Activated T-helper 17 cell treated with anti-CD3 and anti-CD28 coated beads, Interleukin-2, amount 50 U/mL, for 72 hours (primary cell): Measurements from ENCODE around the gene NCKAP5. TPM values are rescaled to one million over a fixed set of nuclear protein-coding genes. Genes with fewer than 3 reads are reported as not detected.

ENCODE experiments used
- ATAC-seq: fragments of 150-1000 bp; cut with Tn5 transposase; replicated peaks from 2 replicates; pipeline ENCODE4 v1.10.0; 2021; ENCODE audit warnings: mild to moderate bottlenecking, moderate library complexity
- H3K27ac Mint-ChIP-seq: one replicate; pipeline ENCODE4 v1.8.0; 2022; ENCODE audit warnings: mixed read lengths
- H3K27me3 Mint-ChIP-seq: one replicate; pipeline ENCODE4 v1.8.0; 2022; ENCODE audit warnings: mixed read lengths
- H3K36me3 Mint-ChIP-seq: one replicate; pipeline ENCODE4 v1.8.0; 2022; ENCODE audit warnings: low read depth, mild to moderate bottlenecking, mixed read lengths
- H3K4me1 Mint-ChIP-seq: one replicate; pipeline ENCODE4 v1.8.0; 2022; ENCODE audit warnings: mixed read lengths
- H3K4me3 Mint-ChIP-seq: one replicate; pipeline ENCODE4 v1.8.0; 2022; ENCODE audit warnings: mild to moderate bottlenecking, mixed read lengths
- H3K9me3 Mint-ChIP-seq: one replicate; pipeline ENCODE4 v1.8.0; 2022; ENCODE audit warnings: mixed read lengths
- total RNA-seq, 2 donors: library from RNA; stranded (reverse); gene quantifications; one replicate each; pipeline ENCODE4 v1.2.3, GENCODE V29; 2022

Gene NCKAP5
- total RNA-seq, 2 donors from 2014 or later, result not detected

DNA sequence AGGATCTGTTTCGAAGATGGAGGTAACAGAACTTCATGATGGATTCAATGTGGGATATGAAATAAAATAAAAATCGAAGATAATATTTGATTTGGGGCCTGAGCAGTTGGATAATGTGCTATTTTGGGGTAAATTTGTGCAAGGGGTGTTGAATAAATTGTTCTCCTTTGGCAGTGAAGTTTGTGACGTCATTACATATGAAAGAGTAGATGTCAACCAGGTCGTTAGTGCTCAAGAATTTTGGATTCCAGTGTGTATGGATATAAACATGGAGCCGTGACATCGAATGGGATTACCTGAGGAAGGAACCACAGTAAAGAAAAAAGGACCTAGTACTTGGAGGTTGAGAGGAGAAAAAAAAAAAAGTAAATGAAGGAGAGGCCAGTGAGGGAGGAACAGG is 253.0 kb downstream of the NCKAP5 start:
- H3K4me3 Mint-ChIP-seq, result no peak overlapping the region
- ATAC-seq, result no peak
- H3K9me3 Mint-ChIP-seq, result peaks cover 8% of the 10 kb centered on the region
- H3K36me3 Mint-ChIP-seq, result no peaks in the 10 kb centered on the region
- H3K27me3 Mint-ChIP-seq, result peaks cover 3% of the 10 kb centered on the region
- no peaks in the 10 kb centered on the region for H3K4me1 Mint-ChIP-seq
- no peak overlapping the region for H3K27ac Mint-ChIP-seq

DNA sequence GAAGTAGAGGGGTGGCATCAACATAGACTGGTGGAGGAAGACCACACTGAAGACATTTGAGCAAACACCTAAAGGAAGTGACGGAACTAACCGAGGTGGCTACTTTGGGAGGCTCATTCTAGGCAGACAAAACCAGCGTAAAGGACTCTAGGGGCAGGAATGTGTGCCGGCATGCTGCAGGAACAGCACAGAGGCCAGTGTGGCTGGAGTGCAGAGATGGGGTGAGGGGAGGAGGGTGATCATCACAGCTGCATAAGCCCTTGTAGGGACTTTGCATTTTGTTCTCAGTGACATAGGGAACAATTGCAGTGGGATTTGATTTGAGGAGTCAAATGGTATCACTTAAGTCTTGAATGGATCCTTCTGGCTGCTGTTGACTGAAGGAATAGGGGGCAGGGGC is 253.5 kb downstream of the NCKAP5 start:
- Mint-ChIP-seq H3K4me3 (no peak overlapping the region), H3K4me1 (no peaks in the 10 kb centered on the region), H3K9me3 (peaks cover 11% of the 10 kb centered on the region), H3K36me3 (no peaks in the 10 kb centered on the region), H3K27ac (no peak overlapping the region), H3K27me3 (peaks cover 3% of the 10 kb centered on the region)
- no peak for ATAC-seq

GRCh38 chr2:133312038-133312729 is 256.1 kb downstream of the NCKAP5 start:
- Mint-ChIP-seq H3K36me3 (no peaks in the 10 kb centered on the region), H3K27me3 (peaks cover 3% of the 10 kb centered on the region), H3K4me1 (no peaks in the 10 kb centered on the region), H3K27ac (no peak overlapping the region), H3K4me3 (no peak overlapping the region), H3K9me3 (peaks cover 13% of the 10 kb centered on the region)
- no peak for ATAC-seq

DNA sequence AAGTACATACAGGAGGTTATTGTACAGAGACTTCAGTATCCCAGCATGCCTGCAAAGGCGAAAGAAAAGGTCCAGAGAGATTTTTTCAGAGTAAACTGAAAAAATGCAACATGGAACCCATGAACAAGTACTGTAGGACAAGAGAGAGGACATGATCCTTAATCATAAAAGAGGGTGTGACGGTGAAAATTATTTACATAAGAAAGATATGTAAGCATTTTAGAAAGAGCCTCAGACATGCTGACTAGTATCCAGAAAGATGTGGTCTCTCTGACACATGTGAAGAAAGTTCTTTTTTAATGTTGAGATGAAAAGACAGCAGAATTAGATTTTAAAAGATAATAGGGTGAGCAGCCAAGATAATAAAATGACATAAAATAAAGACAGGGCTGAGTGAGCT is 262.0 kb downstream of the NCKAP5 start:
- H3K9me3 Mint-ChIP-seq, result peaks cover 9% of the 10 kb centered on the region
- no peak overlapping the region for H3K4me3 Mint-ChIP-seq
- ATAC-seq, result no peak
- no peaks in the 10 kb centered on the region for H3K27me3 Mint-ChIP-seq
- H3K4me1 Mint-ChIP-seq, result no peaks in the 10 kb centered on the region
- no peak overlapping the region for H3K27ac Mint-ChIP-seq
- no peaks in the 10 kb centered on the region for H3K36me3 Mint-ChIP-seq

DNA sequence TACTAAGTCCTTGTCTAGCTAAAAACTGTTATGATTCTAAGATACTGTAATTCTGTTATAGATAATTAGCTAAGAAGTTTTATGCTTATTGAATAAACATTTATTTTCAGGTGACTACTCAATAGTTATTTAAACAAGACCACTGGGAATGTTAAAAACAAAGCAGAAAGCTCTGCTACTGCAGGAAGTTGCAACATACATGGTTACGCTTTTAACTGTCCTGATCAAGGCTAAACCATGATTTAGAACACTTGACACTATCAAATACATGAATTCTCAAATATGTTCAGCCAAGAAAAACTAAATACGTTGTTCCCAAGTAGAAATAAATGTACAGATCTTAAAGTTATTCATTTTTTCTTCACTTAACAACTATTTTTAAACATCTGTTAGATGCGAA is 263.9 kb downstream of the NCKAP5 start:
- H3K27ac Mint-ChIP-seq, result no peak overlapping the region
- no peaks in the 10 kb centered on the region for H3K4me1 Mint-ChIP-seq
- H3K4me3 Mint-ChIP-seq, result no peak overlapping the region
- peaks cover 3% of the 10 kb centered on the region for H3K9me3 Mint-ChIP-seq
- H3K36me3 Mint-ChIP-seq, result no peaks in the 10 kb centered on the region
- no peaks in the 10 kb centered on the region for H3K27me3 Mint-ChIP-seq
- ATAC-seq, result no peak

- no peak for ATAC-seq
- Mint-ChIP-seq H3K4me1 (no peaks in the 10 kb centered on the region), H3K36me3 (no peaks in the 10 kb centered on the region), H3K9me3 (peaks cover 3% of the 10 kb centered on the region), H3K27me3 (no peaks in the 10 kb centered on the region), H3K4me3 (no peak overlapping the region), H3K27ac (no peak overlapping the region)
Measured at GRCh38 chr2:133303150-133303549, 265.1 kb downstream of the NCKAP5 start.

GRCh38 chr2:133296401-133296800 is 271.9 kb downstream of the NCKAP5 start:
- H3K27me3 Mint-ChIP-seq, result no peaks in the 10 kb centered on the region
- no peak for ATAC-seq
- no peak overlapping the region for H3K27ac Mint-ChIP-seq
- no peaks in the 10 kb centered on the region for H3K9me3 Mint-ChIP-seq
- no peaks in the 10 kb centered on the region for H3K36me3 Mint-ChIP-seq
- H3K4me1 Mint-ChIP-seq, result no peaks in the 10 kb centered on the region
- H3K4me3 Mint-ChIP-seq, result no peak overlapping the region

- H3K4me3 Mint-ChIP-seq, result no peak overlapping the region
- H3K36me3 Mint-ChIP-seq, result no peaks in the 10 kb centered on the region
- peaks cover 4% of the 10 kb centered on the region for H3K9me3 Mint-ChIP-seq
- no peaks in the 10 kb centered on the region for H3K4me1 Mint-ChIP-seq
- no peaks in the 10 kb centered on the region for H3K27me3 Mint-ChIP-seq
- H3K27ac Mint-ChIP-seq, result no peak overlapping the region
- no peak for ATAC-seq
Measured at GRCh38 chr2:133293544-133294353, 274.5 kb downstream of the NCKAP5 start.

GRCh38 chr2:133292259-133292658 is 276.0 kb downstream of the NCKAP5 start:
- peaks cover 4% of the 10 kb centered on the region for H3K9me3 Mint-ChIP-seq
- no peaks in the 10 kb centered on the region for H3K27me3 Mint-ChIP-seq
- H3K27ac Mint-ChIP-seq, result no peak overlapping the region
- no peaks in the 10 kb centered on the region for H3K4me1 Mint-ChIP-seq
- no peak for ATAC-seq
- H3K4me3 Mint-ChIP-seq, result no peak overlapping the region
- no peaks in the 10 kb centered on the region for H3K36me3 Mint-ChIP-seq

- no peak overlapping the region for H3K4me3 Mint-ChIP-seq
- peaks cover 4% of the 10 kb centered on the region for H3K9me3 Mint-ChIP-seq
- H3K36me3 Mint-ChIP-seq, result no peaks in the 10 kb centered on the region
- H3K27me3 Mint-ChIP-seq, result peaks cover 3% of the 10 kb centered on the region
- no peak for ATAC-seq
- no peak overlapping the region for H3K27ac Mint-ChIP-seq
- no peaks in the 10 kb centered on the region for H3K4me1 Mint-ChIP-seq
Measured at GRCh38 chr2:133287709-133288108, 280.6 kb downstream of the NCKAP5 start.

DNA sequence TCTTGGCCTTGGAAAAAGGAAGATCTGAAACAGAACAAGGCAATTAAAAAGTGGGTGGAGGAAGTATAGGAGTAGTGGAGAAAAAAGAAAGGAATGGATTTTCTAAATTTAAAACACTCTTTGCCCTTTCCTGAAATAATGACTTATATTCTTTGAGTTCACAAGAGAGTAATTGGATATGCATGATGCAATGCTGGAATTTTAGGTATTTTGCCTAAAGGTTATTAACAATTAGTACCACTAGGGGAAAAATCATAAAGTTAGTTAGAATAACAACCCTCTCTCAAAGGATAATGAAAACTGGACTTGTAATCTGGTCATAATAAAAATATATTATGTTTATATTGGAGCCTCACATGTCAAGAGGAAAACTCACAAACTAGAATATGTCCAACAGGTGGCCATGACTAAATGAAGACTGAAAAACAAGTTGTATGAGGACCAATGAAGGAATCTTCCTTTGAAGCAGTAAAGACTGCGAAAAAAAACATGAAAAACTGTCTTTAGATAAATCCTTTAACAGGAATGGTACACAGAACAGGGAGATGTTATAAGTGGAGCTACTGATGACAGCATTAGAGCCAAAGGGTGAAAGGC is 281.8 kb downstream of the NCKAP5 start:
- no peak overlapping the region for H3K27ac Mint-ChIP-seq
- peaks cover 4% of the 10 kb centered on the region for H3K9me3 Mint-ChIP-seq
- no peak for ATAC-seq
- no peak overlapping the region for H3K4me3 Mint-ChIP-seq
- H3K4me1 Mint-ChIP-seq, result no peaks in the 10 kb centered on the region
- peaks cover 3% of the 10 kb centered on the region for H3K27me3 Mint-ChIP-seq
- no peaks in the 10 kb centered on the region for H3K36me3 Mint-ChIP-seq

- no peak overlapping the region for H3K27ac Mint-ChIP-seq
- no peaks in the 10 kb centered on the region for H3K27me3 Mint-ChIP-seq
- H3K4me1 Mint-ChIP-seq, result no peaks in the 10 kb centered on the region
- ATAC-seq, result no peak
- no peak overlapping the region for H3K4me3 Mint-ChIP-seq
- no peaks in the 10 kb centered on the region for H3K36me3 Mint-ChIP-seq
- peaks cover 3% of the 10 kb centered on the region for H3K9me3 Mint-ChIP-seq
Measured at GRCh38 chr2:133273031-133273430, 295.2 kb downstream of the NCKAP5 start.

DNA sequence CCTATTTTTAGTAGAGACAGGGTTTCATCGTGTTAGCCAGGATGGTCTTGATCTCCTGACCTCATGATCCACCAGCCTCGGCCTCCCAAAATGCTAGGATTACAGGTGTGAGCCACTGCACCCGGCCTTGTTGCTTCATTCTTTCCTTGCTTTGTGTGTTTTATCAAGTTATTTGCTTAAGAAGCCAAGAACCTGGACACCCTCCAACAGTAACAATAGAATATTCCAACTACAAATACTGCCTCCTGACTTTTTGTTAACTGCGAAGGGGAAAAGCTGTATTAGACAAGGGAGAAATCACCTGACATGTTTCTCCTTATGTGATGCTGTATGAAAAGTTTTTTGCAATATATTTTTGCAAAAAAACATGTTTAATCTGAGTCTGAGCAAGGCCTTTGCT is 297.2 kb downstream of the NCKAP5 start:
- no peaks in the 10 kb centered on the region for H3K27me3 Mint-ChIP-seq
- no peaks in the 10 kb centered on the region for H3K4me1 Mint-ChIP-seq
- ATAC-seq, result no peak
- peaks cover 3% of the 10 kb centered on the region for H3K9me3 Mint-ChIP-seq
- H3K4me3 Mint-ChIP-seq, result no peak overlapping the region
- no peak overlapping the region for H3K27ac Mint-ChIP-seq
- H3K36me3 Mint-ChIP-seq, result no peaks in the 10 kb centered on the region

DNA sequence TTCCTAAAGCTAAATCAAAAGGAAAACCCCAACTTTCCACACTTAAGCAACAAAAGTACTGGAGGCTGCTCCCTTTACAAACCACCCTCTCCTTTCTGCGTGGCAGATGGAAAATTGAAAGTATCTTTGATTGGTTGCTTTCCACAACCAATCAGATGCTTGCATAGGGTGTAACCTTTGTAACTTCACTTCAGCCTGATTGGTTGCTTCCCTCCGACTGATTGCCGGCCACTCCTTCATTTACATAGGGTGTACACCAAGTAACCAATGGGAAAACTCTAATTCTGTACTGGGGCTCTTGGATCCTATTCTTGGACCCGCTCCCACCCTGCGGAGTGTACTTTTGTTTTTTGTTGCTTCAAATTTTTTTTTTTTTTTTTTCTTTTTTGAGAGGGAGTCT is 297.7 kb downstream of the NCKAP5 start:
- Mint-ChIP-seq H3K27ac (no peak overlapping the region), H3K9me3 (peaks cover 3% of the 10 kb centered on the region), H3K36me3 (no peaks in the 10 kb centered on the region), H3K4me3 (no peak overlapping the region), H3K4me1 (no peaks in the 10 kb centered on the region), H3K27me3 (peaks cover 5% of the 10 kb centered on the region)
- ATAC-seq, result no peak
